Suprapubic skin (tissue), 4 donors: Measurements from ENCODE around the gene SANBR. TPM values are rescaled to one million over a fixed set of nuclear protein-coding genes. Genes with fewer than 3 reads are reported as not detected.

Experiments used
- DNase-seq, 2 donors: peaks; one replicate each; pipeline ENCODE4 v3.0.0-alpha.2; 2019; ENCODE audit warnings: low spot score in 2 of 2
- H3K27ac ChIP-seq: fragments of 200-600 bp; sonication (generic); one replicate; pipeline ENCODE4 v1.5.1; 2019
- H3K27me3 ChIP-seq: fragments of 200-600 bp; sonication (generic); one replicate; pipeline ENCODE4 v1.5.1; 2019
- H3K36me3 ChIP-seq: fragments of 200-600 bp; sonication (generic); one replicate; pipeline ENCODE4 v1.5.1; 2019
- H3K4me1 ChIP-seq: fragments of 200-600 bp; sonication (generic); one replicate; pipeline ENCODE4 v1.5.1; 2019
- H3K4me3 ChIP-seq: fragments of 200-600 bp; sonication (generic); one replicate; pipeline ENCODE4 v1.5.1; 2019; ENCODE audit warnings: mild to moderate bottlenecking
- H3K9me3 ChIP-seq: fragments of 200-600 bp; sonication (generic); one replicate; pipeline ENCODE4 v1.5.1; 2019
- EP300 ChIP-seq: sonication (generic); formaldehyde crosslinking; IDR thresholded peaks from one replicate; pipeline ENCODE4 v1.6.1; 2017; ENCODE audit warnings: antibody characterized with exemption
- POLR2A ChIP-seq, 2 donors: fragments of 450-650 bp; IDR thresholded peaks; one replicate each; pipeline ENCODE4 v1.6.1; 2017; ENCODE audit warnings: antibody characterized with exemption in 2 of 2, mild to moderate bottlenecking in 2 of 2, moderate library complexity in 2 of 2
- POLR2AphosphoS5 ChIP-seq, 3 donors: sonication (generic); formaldehyde crosslinking; IDR thresholded peaks; one replicate each; pipeline ENCODE4 v1.6.1; 2017; ENCODE audit warnings: antibody characterized with exemption in 3 of 3
- WGBS: methylation state at CpG from one replicate; pipeline ENCODE4 v1.1.5; 2018; 5-methylcytosine and 5-hydroxymethylcytosine counted together
- total RNA-seq, 4 donors: library from RNA; depleted of rRNA; stranded (reverse); fragments of >200 nt; gene quantifications; one replicate each; pipeline ENCODE4 v1.1.0, GENCODE V29; 2016
- TF ChIP-seq, protein P1 (sequence below), 2 donors: fragments of 200-600 bp in 1 of 2; fragments of 450-650 bp in 1 of 2; sonication (generic) in 1 of 2; IDR thresholded peaks; one replicate each; pipeline ENCODE4 v1.5.1; 2016 to 2019; ENCODE audit warnings: antibody characterized with exemption in 2 of 2, mild to moderate bottlenecking in 1 of 2, moderate library complexity in 1 of 2

SANBR gene
- total RNA-seq, 4 donors from 2014 or later, result 2.7 to 7.9 (median 4.0) TPM

DNA sequence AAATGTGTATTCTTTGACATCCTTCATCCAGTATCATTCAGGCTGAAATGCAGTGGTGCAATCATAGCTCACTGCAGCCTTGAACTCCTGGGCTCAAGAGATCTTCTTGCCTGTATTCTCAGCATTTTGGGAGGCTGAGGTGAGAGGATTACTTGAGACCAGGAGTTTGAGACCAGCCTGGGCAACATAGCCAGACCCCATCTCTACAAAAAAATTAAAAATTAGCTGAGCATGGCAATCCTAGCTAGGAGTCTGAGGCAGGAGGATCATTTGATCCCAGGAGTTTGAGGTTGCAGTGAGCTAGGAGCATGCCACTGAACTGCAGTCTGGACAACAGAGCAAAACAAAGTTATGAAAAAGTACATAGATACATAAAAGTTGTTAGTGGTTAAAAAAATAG, 24.1 kb downstream of the SANBR start:
- Histone ChIP-seq H3K4me3 (no peak overlapping the region), H3K9me3 (no peaks in the 10 kb centered on the region), H3K27me3 (no peaks in the 10 kb centered on the region), H3K4me1 (no peaks in the 10 kb centered on the region), H3K36me3 (peaks cover 22% of the 10 kb centered on the region), H3K27ac (no peak overlapping the region)
- TF ChIP-seq EP300 (no peak), POLR2A (IDR thresholded peaks at IDR 0.05) (no peak), POLR2AphosphoS5 (IDR thresholded peaks at IDR 0.05) (no peak)
- TF ChIP-seq, protein P1, sequence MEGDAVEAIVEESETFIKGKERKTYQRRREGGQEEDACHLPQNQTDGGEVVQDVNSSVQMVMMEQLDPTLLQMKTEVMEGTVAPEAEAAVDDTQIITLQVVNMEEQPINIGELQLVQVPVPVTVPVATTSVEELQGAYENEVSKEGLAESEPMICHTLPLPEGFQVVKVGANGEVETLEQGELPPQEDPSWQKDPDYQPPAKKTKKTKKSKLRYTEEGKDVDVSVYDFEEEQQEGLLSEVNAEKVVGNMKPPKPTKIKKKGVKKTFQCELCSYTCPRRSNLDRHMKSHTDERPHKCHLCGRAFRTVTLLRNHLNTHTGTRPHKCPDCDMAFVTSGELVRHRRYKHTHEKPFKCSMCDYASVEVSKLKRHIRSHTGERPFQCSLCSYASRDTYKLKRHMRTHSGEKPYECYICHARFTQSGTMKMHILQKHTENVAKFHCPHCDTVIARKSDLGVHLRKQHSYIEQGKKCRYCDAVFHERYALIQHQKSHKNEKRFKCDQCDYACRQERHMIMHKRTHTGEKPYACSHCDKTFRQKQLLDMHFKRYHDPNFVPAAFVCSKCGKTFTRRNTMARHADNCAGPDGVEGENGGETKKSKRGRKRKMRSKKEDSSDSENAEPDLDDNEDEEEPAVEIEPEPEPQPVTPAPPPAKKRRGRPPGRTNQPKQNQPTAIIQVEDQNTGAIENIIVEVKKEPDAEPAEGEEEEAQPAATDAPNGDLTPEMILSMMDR (IDR thresholded peaks at IDR 0.05), result no peak
- no peak for DNase-seq

DNA sequence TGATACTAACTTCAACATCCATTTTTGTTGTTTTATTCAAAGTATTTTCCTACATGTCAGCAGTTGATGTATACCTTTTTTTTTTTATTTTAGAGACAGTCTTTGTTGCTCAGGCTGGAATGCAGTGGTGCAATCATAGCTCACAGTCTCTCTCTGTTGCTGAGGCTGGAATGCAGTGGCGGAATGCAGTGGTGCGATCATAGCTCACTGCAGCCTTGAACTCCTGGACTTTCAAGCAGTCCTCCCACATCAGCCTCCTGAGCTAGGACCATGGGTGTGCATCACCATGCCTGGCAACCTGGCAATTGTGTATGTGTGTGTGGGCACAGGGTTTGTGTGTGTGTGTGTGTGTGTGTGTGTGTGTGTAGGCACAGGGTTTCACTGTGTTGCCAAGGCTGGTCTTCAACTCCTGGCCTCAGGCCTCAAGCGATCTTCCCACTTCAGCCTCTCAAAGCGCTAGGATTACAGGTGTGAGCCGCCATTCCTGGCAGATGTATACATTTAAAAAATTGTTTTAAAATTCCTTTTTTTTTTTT, 24.8 kb downstream of the SANBR start:
- H3K4me1 ChIP-seq, result no peaks in the 10 kb centered on the region
- H3K36me3 ChIP-seq, result peaks cover 22% of the 10 kb centered on the region
- TF ChIP-seq, protein P1 (IDR thresholded peaks at IDR 0.05), result no peak
- TF ChIP-seq POLR2AphosphoS5 (IDR thresholded peaks at IDR 0.05), result no peak
- DNase-seq, result no peak
- no peak overlapping the region for H3K27ac ChIP-seq
- 96% methylated on average over 5 of the region's 5 CpGs for WGBS
- H3K4me3 ChIP-seq, result no peak overlapping the region
- no peaks in the 10 kb centered on the region for H3K27me3 ChIP-seq
- H3K9me3 ChIP-seq, result no peaks in the 10 kb centered on the region

DNA sequence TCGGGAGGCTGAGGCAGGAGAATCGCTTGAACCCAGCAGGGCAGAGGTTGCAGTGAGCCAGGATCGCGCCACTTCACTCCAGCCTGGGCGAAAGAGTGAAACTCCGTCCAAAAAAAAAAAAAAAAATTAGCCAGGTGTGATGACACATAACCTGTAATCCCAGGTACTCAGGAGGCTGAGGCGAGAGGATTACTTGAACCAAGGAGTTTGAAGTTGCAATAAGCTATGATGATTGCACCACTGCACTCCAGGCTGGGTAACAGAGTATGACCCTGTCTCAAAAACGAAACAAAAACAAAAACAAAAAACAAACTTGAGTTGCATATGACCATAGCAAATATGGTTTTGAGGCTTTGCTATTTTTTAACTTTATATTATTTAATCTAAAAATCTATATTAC, 25.8 kb downstream of the SANBR start:
- Histone ChIP-seq H3K4me1 (no peaks in the 10 kb centered on the region), H3K27ac (no peak overlapping the region), H3K9me3 (no peaks in the 10 kb centered on the region), H3K36me3 (peaks cover 22% of the 10 kb centered on the region), H3K4me3 (no peak overlapping the region), H3K27me3 (no peaks in the 10 kb centered on the region)
- no peak for DNase-seq
- TF ChIP-seq POLR2A (IDR thresholded peaks at IDR 0.05) (no peak), POLR2AphosphoS5 (IDR thresholded peaks at IDR 0.05) (no peak), EP300 (no peak)
- TF ChIP-seq, protein P1 (IDR thresholded peaks at IDR 0.05), result no peak
- 91% methylated on average over 8 of the region's 8 CpGs for WGBS

DNA sequence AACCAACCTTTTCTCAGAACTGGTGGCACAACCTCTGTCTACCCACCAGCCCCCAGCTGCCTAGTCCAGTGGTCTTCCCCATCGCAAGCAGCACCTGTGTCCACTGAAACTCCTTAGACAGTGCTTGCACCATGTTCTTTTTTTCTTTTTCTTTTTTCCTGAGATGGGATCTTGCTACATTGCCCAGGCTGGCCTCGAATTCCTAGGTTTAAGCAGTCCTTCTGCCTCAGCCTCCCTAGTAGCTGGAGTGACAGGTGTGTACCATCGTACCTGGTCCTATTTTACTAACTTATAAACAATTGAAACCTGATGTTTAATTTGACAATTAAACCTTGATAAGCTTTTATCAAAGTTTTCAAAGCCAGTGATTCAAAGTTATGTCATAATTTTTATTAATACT, 30.8 kb downstream of the SANBR start:
- WGBS, result 95% methylated on average over 3 of the region's 3 CpGs
- H3K9me3 ChIP-seq, result no peaks in the 10 kb centered on the region

DNA sequence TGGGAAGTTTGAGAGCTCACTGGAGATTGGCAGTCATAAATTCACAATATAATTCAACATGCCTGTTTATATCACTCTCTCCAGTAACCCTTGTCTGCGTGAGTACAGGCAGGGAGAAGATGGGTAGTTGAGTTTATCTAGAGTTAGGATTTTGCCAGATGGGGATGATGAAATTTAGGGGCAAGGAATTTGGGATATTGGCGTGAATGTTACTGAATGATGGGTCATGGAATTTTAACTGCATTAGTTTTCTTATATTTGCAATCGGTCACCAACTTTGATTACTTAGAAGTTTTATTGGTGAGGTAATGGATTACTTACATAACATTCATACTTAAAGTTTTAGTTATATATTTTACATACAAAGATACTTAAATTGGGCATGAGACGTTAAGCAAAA, 35.1 kb downstream of the SANBR start:
- H3K27ac ChIP-seq, result no peak overlapping the region
- DNase-seq, result no peak
- 94% methylated on average over 4 of the region's 4 CpGs for WGBS

More for the DNA sequence above, 30.8 kb downstream of the SANBR start:
- Histone ChIP-seq H3K4me1 (no peaks in the 10 kb centered on the region), H3K27ac (no peak overlapping the region), H3K27me3 (no peaks in the 10 kb centered on the region), H3K36me3 (no peaks in the 10 kb centered on the region), H3K4me3 (no peak overlapping the region)
- no peak for DNase-seq
- TF ChIP-seq POLR2AphosphoS5 (IDR thresholded peaks at IDR 0.05) (no peak), EP300 (no peak), POLR2A (IDR thresholded peaks at IDR 0.05) (no peak)
- TF ChIP-seq, protein P1 (IDR thresholded peaks at IDR 0.05), result no peak

More for the DNA sequence above, 35.1 kb downstream of the SANBR start:
- TF ChIP-seq, protein P1 (IDR thresholded peaks at IDR 0.05), result no peak
- no peaks in the 10 kb centered on the region for H3K4me1 ChIP-seq
- peaks cover 4% of the 10 kb centered on the region for H3K36me3 ChIP-seq
- H3K9me3 ChIP-seq, result no peaks in the 10 kb centered on the region
- H3K4me3 ChIP-seq, result no peak overlapping the region
- H3K27me3 ChIP-seq, result no peaks in the 10 kb centered on the region
